Activated T-cell treated with anti-CD3 and anti-CD28 coated beads, Interleukin-2, amount 50 U/mL, for 72 hours (primary cell): ENCODE results near the gene MIB2. TPM values are rescaled to one million over a fixed set of nuclear protein-coding genes. Genes with fewer than 3 reads are reported as not detected.

ENCODE experiments used
- ATAC-seq, 2 donors: fragments of 150-1000 bp; cut with Tn5 transposase; replicated peaks in 1 of 2; 2 replicates each; pipeline ENCODE4 v1.10.0; 2021; ENCODE audit warnings: moderate library complexity in 2 of 2, mild to moderate bottlenecking in 1 of 2
- DNase-seq, 2 donors: peaks; one replicate each; pipeline ENCODE4 v3.0.0; 2021 to 2022; ENCODE audit warnings: mixed read lengths in 1 of 2
- H3K27ac Mint-ChIP-seq: one replicate; pipeline ENCODE4 v1.8.0; 2022; ENCODE audit warnings: mild to moderate bottlenecking, moderate library complexity, mixed read lengths
- H3K27me3 Mint-ChIP-seq: one replicate; pipeline ENCODE4 v1.8.0; 2022; ENCODE audit warnings: low read depth, mixed read lengths
- H3K36me3 Mint-ChIP-seq, 2 donors: one replicate each; pipeline ENCODE4 v1.8.0; 2022; ENCODE audit warnings: mixed read lengths in 2 of 2, mild to moderate bottlenecking in 1 of 2; ENCODE audit not compliant: insufficient read depth in 2 of 2
- H3K4me1 Mint-ChIP-seq: one replicate; pipeline ENCODE4 v1.8.0; 2022; ENCODE audit warnings: low read depth, mixed read lengths
- H3K4me3 Mint-ChIP-seq, 2 donors: one replicate each; pipeline ENCODE4 v1.8.0; 2022; ENCODE audit warnings: mild to moderate bottlenecking in 2 of 2, mixed read lengths in 2 of 2, moderate library complexity in 2 of 2
- H3K9me3 Mint-ChIP-seq, 2 donors: one replicate each; pipeline ENCODE4 v1.8.0; 2022; ENCODE audit warnings: mixed read lengths in 2 of 2
- total RNA-seq, 2 donors: library from RNA; stranded (reverse); gene quantifications; one replicate each; pipeline ENCODE4 v1.2.3, GENCODE V29; 2022

The MIB2 gene
- 10 to 100 TPM; 68.6 to 78.6 TPM for total RNA-seq

GRCh38 chr1:1615256-1616044 lies at the start of gene MIB2:
MIB2 (plus strand) TSS chr1:1615500; CDS start chr1:1623453, 7,953 bp downstream.
- peak within 1 kb of the TSS; percentile 96 to 100 for H3K4me3 Mint-ChIP-seq
- ATAC-seq, result peak; percentile 86 to 87
- no peaks in the 10 kb centered on the region for H3K9me3 Mint-ChIP-seq
- H3K36me3 Mint-ChIP-seq, result peaks cover 0 to 4% of the 10 kb centered on the region in 2 donors
- H3K27me3 Mint-ChIP-seq, result no peaks in the 10 kb centered on the region
- H3K4me1 Mint-ChIP-seq, result peaks cover 19% of the 10 kb centered on the region
- peak within 1 kb of the TSS; percentile 97 for H3K27ac Mint-ChIP-seq
- DNase-seq, result peak; percentile 98 to 99

GRCh38 chr1:1567152-1567875 lies 48.0 kb upstream of the MIB2 start:
- DNase-seq (no peak), ATAC-seq (no peak)
- no peaks in the 10 kb centered on the region for H3K27me3 Mint-ChIP-seq
- peaks cover 9 to 28% of the 10 kb centered on the region in 2 donors for H3K36me3 Mint-ChIP-seq
- H3K4me1 Mint-ChIP-seq, result peaks cover 34% of the 10 kb centered on the region
- H3K27ac Mint-ChIP-seq, result peak overlapping the region; percentile 82
- no peaks in the 10 kb centered on the region for H3K9me3 Mint-ChIP-seq
- no peak overlapping the region for H3K4me3 Mint-ChIP-seq

GRCh38 chr1:1567891-1568291 lies 47.4 kb upstream of the MIB2 start:
- H3K27ac Mint-ChIP-seq, result peak overlapping the region; percentile 82
- ATAC-seq (no peak), DNase-seq (no peak)
- H3K9me3 Mint-ChIP-seq, result no peaks in the 10 kb centered on the region
- peaks cover 34% of the 10 kb centered on the region for H3K4me1 Mint-ChIP-seq
- H3K4me3 Mint-ChIP-seq, result no peak overlapping the region
- peaks cover 9 to 26% of the 10 kb centered on the region in 2 donors for H3K36me3 Mint-ChIP-seq
- no peaks in the 10 kb centered on the region for H3K27me3 Mint-ChIP-seq

GRCh38 chr1:1569341-1569740 lies 46.0 kb upstream of the MIB2 start:
- no peak for DNase-seq
- Mint-ChIP-seq H3K27ac (no peak overlapping the region), H3K4me3 (no peak overlapping the region), H3K4me1 (peaks cover 40% of the 10 kb centered on the region), H3K36me3 (peaks cover 14 to 27% of the 10 kb centered on the region in 2 donors), H3K27me3 (no peaks in the 10 kb centered on the region), H3K9me3 (no peaks in the 10 kb centered on the region)
- ATAC-seq, result no peak

GRCh38 chr1:1573843-1574720 lies 41.2 kb upstream of the MIB2 start:
- H3K27me3 Mint-ChIP-seq, result no peaks in the 10 kb centered on the region
- peaks cover 10 to 13% of the 10 kb centered on the region in 2 donors for H3K36me3 Mint-ChIP-seq
- peaks cover 43% of the 10 kb centered on the region for H3K4me1 Mint-ChIP-seq
- peak overlapping the region; percentile 100 for H3K27ac Mint-ChIP-seq
- ATAC-seq (peak; percentile 82 to 86), DNase-seq (peak; percentile 77 to 81)
- H3K4me3 Mint-ChIP-seq, result peak overlapping the region; percentile 84 to 100
- no peaks in the 10 kb centered on the region for H3K9me3 Mint-ChIP-seq

GRCh38 chr1:1574721-1575537 lies 40.4 kb upstream of the MIB2 start, which contains the start of gene SSU72:
SSU72 (minus strand) TSS chr1:1574863; CDS start chr1:1574557, 306 bp downstream.
- Mint-ChIP-seq H3K4me3 (peak within 1 kb of the TSS; percentile 96 to 100), H3K9me3 (no peaks in the 10 kb centered on the region), H3K27me3 (no peaks in the 10 kb centered on the region), H3K27ac (peak within 1 kb of the TSS; percentile 100), H3K36me3 (peaks cover 10 to 13% of the 10 kb centered on the region in 2 donors), H3K4me1 (peaks cover 35% of the 10 kb centered on the region)
- DNase-seq (peak; percentile 93 to 95), ATAC-seq (peak; percentile 95)

- peaks cover 21% of the 10 kb centered on the region for H3K4me1 Mint-ChIP-seq
- H3K9me3 Mint-ChIP-seq, result no peaks in the 10 kb centered on the region
- peaks cover 6% of the 10 kb centered on the region for H3K27me3 Mint-ChIP-seq
- H3K36me3 Mint-ChIP-seq, result peaks cover 5 to 6% of the 10 kb centered on the region in 2 donors
- ATAC-seq (no peak), DNase-seq (no peak)
- no peak overlapping the region for H3K4me3 Mint-ChIP-seq
- H3K27ac Mint-ChIP-seq, result no peak overlapping the region
These were observed 37.8 kb upstream of the MIB2 start for GRCh38 chr1:1577367-1578011.

- Mint-ChIP-seq H3K4me3 (no peak overlapping the region), H3K27ac (no peak overlapping the region), H3K4me1 (peaks cover 16% of the 10 kb centered on the region), H3K27me3 (peaks cover 6% of the 10 kb centered on the region), H3K36me3 (peaks cover 3 to 4% of the 10 kb centered on the region in 2 donors), H3K9me3 (no peaks in the 10 kb centered on the region)
- ATAC-seq (no peak), DNase-seq (no peak)
These were observed 36.8 kb upstream of the MIB2 start for GRCh38 chr1:1578371-1578940.

- DNase-seq (no peak), ATAC-seq (no peak)
- Mint-ChIP-seq H3K36me3 (no peaks in the 10 kb centered on the region), H3K4me1 (no peaks in the 10 kb centered on the region), H3K9me3 (no peaks in the 10 kb centered on the region), H3K27me3 (peaks cover 10% of the 10 kb centered on the region), H3K27ac (no peak overlapping the region), H3K4me3 (no peak overlapping the region)
These were observed 32.5 kb upstream of the MIB2 start for GRCh38 chr1:1582585-1583346.

GRCh38 chr1:1583347-1584010 lies 31.8 kb upstream of the MIB2 start:
- no peak for DNase-seq
- no peaks in the 10 kb centered on the region for H3K9me3 Mint-ChIP-seq
- H3K27ac Mint-ChIP-seq, result no peak overlapping the region

More at GRCh38 chr1:1583347-1584010, 31.8 kb upstream of the MIB2 start:
- no peak overlapping the region for H3K4me3 Mint-ChIP-seq
- peaks cover 10% of the 10 kb centered on the region for H3K27me3 Mint-ChIP-seq
- H3K36me3 Mint-ChIP-seq, result no peaks in the 10 kb centered on the region
- ATAC-seq, result peak in 1 of 2 donors; percentile 4
- no peaks in the 10 kb centered on the region for H3K4me1 Mint-ChIP-seq
